SK-N-SH (cell line): Measurements from ENCODE around the gene MAP4K4.

ENCODE experiments used
- CHD2 ChIP-seq: fragments of 150-350 bp; IDR thresholded peaks from 2 replicates; pipeline ENCODE4 v1.6.1; 2018; ENCODE audit warnings: low read length; ENCODE audit not compliant: partially characterized antibody
- EP300 ChIP-seq, 2 experiments: IDR thresholded peaks; 2 replicates each; pipeline versions ENCODE4 v1.4.0 to v1.6.1; 2012; ENCODE audit warnings: borderline replicate concordance in 1 of 2, low read depth in 1 of 2, low read length in 1 of 2
- FOXM1 ChIP-seq: IDR thresholded peaks from 2 replicates; pipeline ENCODE4 v1.4.0; 2012; ENCODE audit warnings: low read depth, mild to moderate bottlenecking
- JUND ChIP-seq: IDR thresholded peaks from 2 replicates; pipeline ENCODE4 v1.4.0; 2012
- POLR2AphosphoS5 ChIP-seq: IDR thresholded peaks from 2 replicates; pipeline ENCODE4 v1.6.1; 2012; ENCODE audit warnings: low read depth, low read length
- RAD21 ChIP-seq: IDR thresholded peaks from 2 replicates; pipeline ENCODE4 v1.6.1; 2012; ENCODE audit warnings: mild to moderate bottlenecking, low read length
- RCOR1 ChIP-seq: fragments of 150-350 bp; IDR thresholded peaks from 2 replicates; pipeline ENCODE4 v1.6.1; 2017; ENCODE audit warnings: antibody characterized with exemption, low read length
- TF ChIP-seq, protein P1 (sequence below): fragments of 200-600 bp; sonication (generic); IDR thresholded peaks from 2 replicates; pipeline ENCODE4 v1.6.1; 2017; ENCODE audit warnings: antibody characterized with exemption, mild to moderate bottlenecking, moderate library complexity
- TF ChIP-seq, protein P2 (sequence below): IDR thresholded peaks from 2 replicates; pipeline ENCODE4 v1.6.1; 2012; ENCODE audit warnings: mild to moderate bottlenecking, low read depth, low read length, moderate library complexity
- TF ChIP-seq, protein P3 (sequence below): IDR thresholded peaks from 2 replicates; pipeline ENCODE4; 2012
- TF ChIP-seq, protein P4 (sequence below): fragments of 150-350 bp; IDR thresholded peaks from 2 replicates; pipeline ENCODE4 v1.6.1; 2016; ENCODE audit warnings: mild to moderate bottlenecking, low read depth, low read length
- TF ChIP-seq, protein P5 (sequence below): IDR thresholded peaks from 2 replicates; pipeline ENCODE4 v1.4.0; 2012; ENCODE audit warnings: low read depth

DNA sequence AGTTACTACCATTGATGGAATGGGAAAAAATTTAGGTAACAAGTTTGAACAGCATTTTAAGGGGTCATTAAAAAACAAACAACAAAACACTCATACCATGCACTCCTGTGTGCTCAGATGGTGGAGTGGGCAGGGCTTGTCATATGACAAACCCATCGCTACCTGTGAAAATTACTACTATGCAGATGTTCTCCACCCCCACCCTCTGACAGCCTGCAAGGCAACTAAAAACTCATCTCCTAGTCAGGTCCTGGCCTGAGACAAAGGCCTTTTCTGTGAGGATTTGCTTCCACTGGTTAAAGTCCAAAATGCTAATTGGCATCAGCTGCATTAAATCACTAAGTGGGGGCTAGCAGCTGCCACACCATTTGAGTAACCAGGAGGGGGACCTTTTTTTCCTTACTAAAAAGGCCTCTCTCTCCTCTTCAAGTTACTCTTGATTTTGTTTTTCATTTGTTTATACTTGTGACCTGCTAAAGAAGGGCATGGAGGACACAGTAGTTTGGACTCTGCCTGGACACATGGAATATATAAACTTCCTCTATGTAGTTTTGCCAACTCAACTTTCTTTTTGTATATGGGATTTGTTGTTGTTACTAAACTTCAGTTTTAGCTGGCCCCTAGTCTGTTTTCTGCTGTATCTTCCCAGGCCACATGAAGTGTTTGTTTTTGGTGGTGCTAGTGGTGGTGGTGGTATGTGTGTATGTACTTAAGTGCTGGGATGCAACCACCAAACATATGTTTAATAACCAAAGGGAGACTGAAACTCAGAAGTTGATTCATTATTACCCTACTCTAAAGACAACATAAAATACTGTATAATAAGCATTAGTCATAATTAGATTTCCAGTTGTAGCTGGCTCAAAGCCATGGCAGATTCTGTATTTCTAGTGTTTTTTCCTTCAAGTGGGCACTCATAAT lies 121.3 kb downstream of the MAP4K4 start:
- TF ChIP-seq EP300 (IDR thresholded peaks at IDR 0.05; ENCODE audit: borderline replicate concordance in 1 of 2, low read depth in 1 of 2, low read length in 1 of 2) (no peak), FOXM1 (no peak), RAD21 (no peak), CHD2 (no peak), POLR2AphosphoS5 (no peak), RCOR1 (no peak), JUND (peak; percentile 17)
- TF ChIP-seq, protein P1, sequence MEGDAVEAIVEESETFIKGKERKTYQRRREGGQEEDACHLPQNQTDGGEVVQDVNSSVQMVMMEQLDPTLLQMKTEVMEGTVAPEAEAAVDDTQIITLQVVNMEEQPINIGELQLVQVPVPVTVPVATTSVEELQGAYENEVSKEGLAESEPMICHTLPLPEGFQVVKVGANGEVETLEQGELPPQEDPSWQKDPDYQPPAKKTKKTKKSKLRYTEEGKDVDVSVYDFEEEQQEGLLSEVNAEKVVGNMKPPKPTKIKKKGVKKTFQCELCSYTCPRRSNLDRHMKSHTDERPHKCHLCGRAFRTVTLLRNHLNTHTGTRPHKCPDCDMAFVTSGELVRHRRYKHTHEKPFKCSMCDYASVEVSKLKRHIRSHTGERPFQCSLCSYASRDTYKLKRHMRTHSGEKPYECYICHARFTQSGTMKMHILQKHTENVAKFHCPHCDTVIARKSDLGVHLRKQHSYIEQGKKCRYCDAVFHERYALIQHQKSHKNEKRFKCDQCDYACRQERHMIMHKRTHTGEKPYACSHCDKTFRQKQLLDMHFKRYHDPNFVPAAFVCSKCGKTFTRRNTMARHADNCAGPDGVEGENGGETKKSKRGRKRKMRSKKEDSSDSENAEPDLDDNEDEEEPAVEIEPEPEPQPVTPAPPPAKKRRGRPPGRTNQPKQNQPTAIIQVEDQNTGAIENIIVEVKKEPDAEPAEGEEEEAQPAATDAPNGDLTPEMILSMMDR, result no peak
- TF ChIP-seq, protein P2, sequence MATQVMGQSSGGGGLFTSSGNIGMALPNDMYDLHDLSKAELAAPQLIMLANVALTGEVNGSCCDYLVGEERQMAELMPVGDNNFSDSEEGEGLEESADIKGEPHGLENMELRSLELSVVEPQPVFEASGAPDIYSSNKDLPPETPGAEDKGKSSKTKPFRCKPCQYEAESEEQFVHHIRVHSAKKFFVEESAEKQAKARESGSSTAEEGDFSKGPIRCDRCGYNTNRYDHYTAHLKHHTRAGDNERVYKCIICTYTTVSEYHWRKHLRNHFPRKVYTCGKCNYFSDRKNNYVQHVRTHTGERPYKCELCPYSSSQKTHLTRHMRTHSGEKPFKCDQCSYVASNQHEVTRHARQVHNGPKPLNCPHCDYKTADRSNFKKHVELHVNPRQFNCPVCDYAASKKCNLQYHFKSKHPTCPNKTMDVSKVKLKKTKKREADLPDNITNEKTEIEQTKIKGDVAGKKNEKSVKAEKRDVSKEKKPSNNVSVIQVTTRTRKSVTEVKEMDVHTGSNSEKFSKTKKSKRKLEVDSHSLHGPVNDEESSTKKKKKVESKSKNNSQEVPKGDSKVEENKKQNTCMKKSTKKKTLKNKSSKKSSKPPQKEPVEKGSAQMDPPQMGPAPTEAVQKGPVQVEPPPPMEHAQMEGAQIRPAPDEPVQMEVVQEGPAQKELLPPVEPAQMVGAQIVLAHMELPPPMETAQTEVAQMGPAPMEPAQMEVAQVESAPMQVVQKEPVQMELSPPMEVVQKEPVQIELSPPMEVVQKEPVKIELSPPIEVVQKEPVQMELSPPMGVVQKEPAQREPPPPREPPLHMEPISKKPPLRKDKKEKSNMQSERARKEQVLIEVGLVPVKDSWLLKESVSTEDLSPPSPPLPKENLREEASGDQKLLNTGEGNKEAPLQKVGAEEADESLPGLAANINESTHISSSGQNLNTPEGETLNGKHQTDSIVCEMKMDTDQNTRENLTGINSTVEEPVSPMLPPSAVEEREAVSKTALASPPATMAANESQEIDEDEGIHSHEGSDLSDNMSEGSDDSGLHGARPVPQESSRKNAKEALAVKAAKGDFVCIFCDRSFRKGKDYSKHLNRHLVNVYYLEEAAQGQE, result no peak
- TF ChIP-seq, protein P3, sequence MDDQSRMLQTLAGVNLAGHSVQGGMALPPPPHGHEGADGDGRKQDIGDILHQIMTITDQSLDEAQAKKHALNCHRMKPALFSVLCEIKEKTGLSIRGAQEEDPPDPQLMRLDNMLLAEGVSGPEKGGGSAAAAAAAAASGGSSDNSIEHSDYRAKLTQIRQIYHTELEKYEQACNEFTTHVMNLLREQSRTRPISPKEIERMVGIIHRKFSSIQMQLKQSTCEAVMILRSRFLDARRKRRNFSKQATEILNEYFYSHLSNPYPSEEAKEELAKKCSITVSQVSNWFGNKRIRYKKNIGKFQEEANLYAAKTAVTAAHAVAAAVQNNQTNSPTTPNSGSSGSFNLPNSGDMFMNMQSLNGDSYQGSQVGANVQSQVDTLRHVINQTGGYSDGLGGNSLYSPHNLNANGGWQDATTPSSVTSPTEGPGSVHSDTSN, result 0 out of 2 replicates have a peak, but pooled peaks have one; percentile 7
- TF ChIP-seq, protein P4, sequence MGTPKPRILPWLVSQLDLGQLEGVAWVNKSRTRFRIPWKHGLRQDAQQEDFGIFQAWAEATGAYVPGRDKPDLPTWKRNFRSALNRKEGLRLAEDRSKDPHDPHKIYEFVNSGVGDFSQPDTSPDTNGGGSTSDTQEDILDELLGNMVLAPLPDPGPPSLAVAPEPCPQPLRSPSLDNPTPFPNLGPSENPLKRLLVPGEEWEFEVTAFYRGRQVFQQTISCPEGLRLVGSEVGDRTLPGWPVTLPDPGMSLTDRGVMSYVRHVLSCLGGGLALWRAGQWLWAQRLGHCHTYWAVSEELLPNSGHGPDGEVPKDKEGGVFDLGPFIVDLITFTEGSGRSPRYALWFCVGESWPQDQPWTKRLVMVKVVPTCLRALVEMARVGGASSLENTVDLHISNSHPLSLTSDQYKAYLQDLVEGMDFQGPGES, result no peak
- TF ChIP-seq, protein P5, sequence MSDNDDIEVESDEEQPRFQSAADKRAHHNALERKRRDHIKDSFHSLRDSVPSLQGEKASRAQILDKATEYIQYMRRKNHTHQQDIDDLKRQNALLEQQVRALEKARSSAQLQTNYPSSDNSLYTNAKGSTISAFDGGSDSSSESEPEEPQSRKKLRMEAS, result no peak
